HepG2 (cell line): ENCODE results near the gene LRRN4CL. TPM values are rescaled to one million over a fixed set of nuclear protein-coding genes. Genes with fewer than 3 reads are reported as not detected.
A peak's percentile ranks its signal among the peaks of the same experiment; 100 is the strongest.

ENCODE experiments used
- ELF3 ChIP-seq: IDR thresholded peaks from 2 replicates; pipeline ENCODE4 v1.6.1; 2016; ENCODE audit warnings: missing genetic modification reagents, missing compliant biosample characterization
- GLI4 ChIP-seq: sonication (generic); formaldehyde crosslinking; IDR thresholded peaks from 2 replicates; pipeline ENCODE4 v1.5.1; 2020; ENCODE audit warnings: missing genetic modification reagents, mild to moderate bottlenecking, moderate library complexity, borderline replicate concordance
- SP4 ChIP-seq: sonication (generic); formaldehyde crosslinking; IDR thresholded peaks from 2 replicates; pipeline ENCODE4 v1.8.1; 2023; ENCODE audit warnings: mild to moderate bottlenecking, missing genetic modification reagents
- ZNF441 ChIP-seq: sonication (generic); formaldehyde crosslinking; IDR thresholded peaks from 2 replicates; pipeline ENCODE4 v1.7.0; 2021; ENCODE audit warnings: missing genetic modification reagents, borderline replicate concordance
- polyA plus RNA-seq, 8 experiments: library from polyadenylated mRNA; depleted of rRNA in 3 of 8; stranded (reverse) in 7 of 8; unstranded in 1 of 8; fragments of >200 nt; fragmentation: Illumina TruSeq in 4 of 8; extraction: Trizol in 4 of 8; gene quantifications; 2 replicates each; pipeline versions ENCODE4 v1.2.1 to v1.2.3, GENCODE V29; 2011 to 2016; ENCODE audit warnings: low read depth in 4 of 8, missing spikeins in 1 of 8, mixed read lengths in 1 of 8; ENCODE audit not compliant: insufficient read depth in 1 of 8
- total RNA-seq, 5 experiments: library from RNA; depleted of rRNA; stranded (reverse); fragments of >200 nt; fragmentation: Illumina TruSeq; extraction: Trizol; gene quantifications; 2 replicates each; pipeline ENCODE4 v1.2.3, GENCODE V29; 2016; ENCODE audit warnings: low read depth in 1 of 5
- TF ChIP-seq, protein P1 (sequence below): IDR thresholded peaks from 2 replicates; pipeline ENCODE4 v1.6.1; 2016
- TF ChIP-seq, protein P2 (sequence below), 2 experiments: IDR thresholded peaks; 2 replicates each; pipeline ENCODE4 v1.6.1; 2011 to 2012; ENCODE audit warnings: low read length in 2 of 2, borderline replicate concordance in 1 of 2, low read depth in 1 of 2, mild to moderate bottlenecking in 1 of 2, moderate library complexity in 1 of 2
- TF ChIP-seq, protein P3 (sequence below): sonication (generic); formaldehyde crosslinking; IDR thresholded peaks from 2 replicates; pipeline ENCODE4 v1.4.0; 2020; ENCODE audit warnings: mild to moderate bottlenecking, missing genetic modification reagents
- TF ChIP-seq, protein P4 (sequence below): sonication (generic); formaldehyde crosslinking; IDR thresholded peaks from 2 replicates; pipeline ENCODE4 v1.4.0; 2020; ENCODE audit warnings: missing genetic modification reagents

LRRN4CL gene
- total and polyA plus RNA-seq, 2 of the 13 experiments (the other 11 are each of a cell fraction or from before 2014, with no cell fraction given) = 0.11 TPM; not detected in 1

DNA sequence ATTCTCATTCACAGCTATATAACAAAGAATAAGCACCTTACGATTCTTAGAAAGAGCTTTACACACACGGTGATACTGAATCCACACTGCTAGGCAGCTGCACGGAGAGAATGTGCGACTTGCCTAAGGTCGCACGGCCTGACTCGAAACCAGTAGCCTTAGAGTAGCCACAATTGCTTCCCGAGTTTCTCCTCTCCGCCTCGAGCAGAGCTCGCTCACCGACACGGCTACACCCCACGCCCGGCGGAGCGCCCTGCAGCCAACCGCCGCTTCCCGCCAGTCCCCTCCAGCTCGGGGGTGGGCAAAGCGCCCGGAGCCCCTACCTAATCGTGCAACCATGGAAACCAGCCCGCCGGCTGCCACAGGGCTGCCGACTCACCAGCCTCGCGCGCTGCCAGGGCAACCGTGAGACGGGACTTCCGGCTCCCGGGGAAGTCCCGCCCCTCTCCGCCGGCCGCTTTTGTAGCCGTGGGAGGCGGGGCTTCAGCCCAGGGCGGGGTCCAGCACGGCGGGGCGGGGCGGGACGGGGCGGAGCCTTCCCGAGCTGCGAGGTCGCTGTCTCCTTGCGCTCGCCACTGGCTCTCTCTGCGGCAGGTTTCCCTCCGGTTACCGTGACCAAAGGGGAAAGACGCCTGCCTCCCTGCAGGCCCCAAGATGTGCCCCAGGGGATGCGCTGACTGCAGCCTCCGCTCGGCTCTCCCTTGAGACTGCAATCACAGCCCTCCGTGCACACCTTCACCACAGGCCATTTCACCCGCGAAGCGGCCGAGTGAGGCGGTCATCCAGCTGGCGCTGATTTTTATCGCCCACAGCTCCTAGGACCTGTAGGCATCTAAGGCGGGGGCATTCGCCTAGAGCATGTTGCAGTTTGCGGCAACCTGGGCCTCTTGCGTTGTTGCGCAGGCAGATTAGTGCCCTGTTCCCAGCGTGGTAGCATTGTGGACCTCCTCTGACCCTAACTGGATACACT, 16.8 kb upstream of the LRRN4CL start (continued):
- TF ChIP-seq, protein P1, sequence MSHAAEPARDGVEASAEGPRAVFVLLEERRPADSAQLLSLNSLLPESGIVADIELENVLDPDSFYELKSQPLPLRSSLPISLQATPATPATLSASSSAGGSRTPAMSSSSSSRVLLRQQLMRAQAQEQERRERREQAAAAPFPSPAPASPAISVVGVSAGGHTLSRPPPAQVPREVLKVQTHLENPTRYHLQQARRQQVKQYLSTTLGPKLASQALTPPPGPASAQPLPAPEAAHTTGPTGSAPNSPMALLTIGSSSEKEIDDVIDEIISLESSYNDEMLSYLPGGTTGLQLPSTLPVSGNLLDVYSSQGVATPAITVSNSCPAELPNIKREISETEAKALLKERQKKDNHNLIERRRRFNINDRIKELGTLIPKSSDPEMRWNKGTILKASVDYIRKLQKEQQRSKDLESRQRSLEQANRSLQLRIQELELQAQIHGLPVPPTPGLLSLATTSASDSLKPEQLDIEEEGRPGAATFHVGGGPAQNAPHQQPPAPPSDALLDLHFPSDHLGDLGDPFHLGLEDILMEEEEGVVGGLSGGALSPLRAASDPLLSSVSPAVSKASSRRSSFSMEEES = no peak
- TF ChIP-seq, protein P2, sequence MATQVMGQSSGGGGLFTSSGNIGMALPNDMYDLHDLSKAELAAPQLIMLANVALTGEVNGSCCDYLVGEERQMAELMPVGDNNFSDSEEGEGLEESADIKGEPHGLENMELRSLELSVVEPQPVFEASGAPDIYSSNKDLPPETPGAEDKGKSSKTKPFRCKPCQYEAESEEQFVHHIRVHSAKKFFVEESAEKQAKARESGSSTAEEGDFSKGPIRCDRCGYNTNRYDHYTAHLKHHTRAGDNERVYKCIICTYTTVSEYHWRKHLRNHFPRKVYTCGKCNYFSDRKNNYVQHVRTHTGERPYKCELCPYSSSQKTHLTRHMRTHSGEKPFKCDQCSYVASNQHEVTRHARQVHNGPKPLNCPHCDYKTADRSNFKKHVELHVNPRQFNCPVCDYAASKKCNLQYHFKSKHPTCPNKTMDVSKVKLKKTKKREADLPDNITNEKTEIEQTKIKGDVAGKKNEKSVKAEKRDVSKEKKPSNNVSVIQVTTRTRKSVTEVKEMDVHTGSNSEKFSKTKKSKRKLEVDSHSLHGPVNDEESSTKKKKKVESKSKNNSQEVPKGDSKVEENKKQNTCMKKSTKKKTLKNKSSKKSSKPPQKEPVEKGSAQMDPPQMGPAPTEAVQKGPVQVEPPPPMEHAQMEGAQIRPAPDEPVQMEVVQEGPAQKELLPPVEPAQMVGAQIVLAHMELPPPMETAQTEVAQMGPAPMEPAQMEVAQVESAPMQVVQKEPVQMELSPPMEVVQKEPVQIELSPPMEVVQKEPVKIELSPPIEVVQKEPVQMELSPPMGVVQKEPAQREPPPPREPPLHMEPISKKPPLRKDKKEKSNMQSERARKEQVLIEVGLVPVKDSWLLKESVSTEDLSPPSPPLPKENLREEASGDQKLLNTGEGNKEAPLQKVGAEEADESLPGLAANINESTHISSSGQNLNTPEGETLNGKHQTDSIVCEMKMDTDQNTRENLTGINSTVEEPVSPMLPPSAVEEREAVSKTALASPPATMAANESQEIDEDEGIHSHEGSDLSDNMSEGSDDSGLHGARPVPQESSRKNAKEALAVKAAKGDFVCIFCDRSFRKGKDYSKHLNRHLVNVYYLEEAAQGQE (IDR thresholded peaks at IDR 0.05; ENCODE audit: borderline replicate concordance in 1 of 2, low read depth in 1 of 2, low read length in 2 of 2) = peak in 1 of 2 experiments; percentile 36; a peak in 1 of 4 replicates
- TF ChIP-seq GLI4 (CRISPR knock-in tag) (0 out of 2 replicates have a peak, but pooled peaks have one; percentile 41), SP4 (peak; percentile 79), ELF3 (CRISPR knock-in tag) (peak; percentile 28; the same call in 1 of the 2 replicates), ZNF441 (CRISPR knock-in tag) (no peak)
- TF ChIP-seq, protein P3, sequence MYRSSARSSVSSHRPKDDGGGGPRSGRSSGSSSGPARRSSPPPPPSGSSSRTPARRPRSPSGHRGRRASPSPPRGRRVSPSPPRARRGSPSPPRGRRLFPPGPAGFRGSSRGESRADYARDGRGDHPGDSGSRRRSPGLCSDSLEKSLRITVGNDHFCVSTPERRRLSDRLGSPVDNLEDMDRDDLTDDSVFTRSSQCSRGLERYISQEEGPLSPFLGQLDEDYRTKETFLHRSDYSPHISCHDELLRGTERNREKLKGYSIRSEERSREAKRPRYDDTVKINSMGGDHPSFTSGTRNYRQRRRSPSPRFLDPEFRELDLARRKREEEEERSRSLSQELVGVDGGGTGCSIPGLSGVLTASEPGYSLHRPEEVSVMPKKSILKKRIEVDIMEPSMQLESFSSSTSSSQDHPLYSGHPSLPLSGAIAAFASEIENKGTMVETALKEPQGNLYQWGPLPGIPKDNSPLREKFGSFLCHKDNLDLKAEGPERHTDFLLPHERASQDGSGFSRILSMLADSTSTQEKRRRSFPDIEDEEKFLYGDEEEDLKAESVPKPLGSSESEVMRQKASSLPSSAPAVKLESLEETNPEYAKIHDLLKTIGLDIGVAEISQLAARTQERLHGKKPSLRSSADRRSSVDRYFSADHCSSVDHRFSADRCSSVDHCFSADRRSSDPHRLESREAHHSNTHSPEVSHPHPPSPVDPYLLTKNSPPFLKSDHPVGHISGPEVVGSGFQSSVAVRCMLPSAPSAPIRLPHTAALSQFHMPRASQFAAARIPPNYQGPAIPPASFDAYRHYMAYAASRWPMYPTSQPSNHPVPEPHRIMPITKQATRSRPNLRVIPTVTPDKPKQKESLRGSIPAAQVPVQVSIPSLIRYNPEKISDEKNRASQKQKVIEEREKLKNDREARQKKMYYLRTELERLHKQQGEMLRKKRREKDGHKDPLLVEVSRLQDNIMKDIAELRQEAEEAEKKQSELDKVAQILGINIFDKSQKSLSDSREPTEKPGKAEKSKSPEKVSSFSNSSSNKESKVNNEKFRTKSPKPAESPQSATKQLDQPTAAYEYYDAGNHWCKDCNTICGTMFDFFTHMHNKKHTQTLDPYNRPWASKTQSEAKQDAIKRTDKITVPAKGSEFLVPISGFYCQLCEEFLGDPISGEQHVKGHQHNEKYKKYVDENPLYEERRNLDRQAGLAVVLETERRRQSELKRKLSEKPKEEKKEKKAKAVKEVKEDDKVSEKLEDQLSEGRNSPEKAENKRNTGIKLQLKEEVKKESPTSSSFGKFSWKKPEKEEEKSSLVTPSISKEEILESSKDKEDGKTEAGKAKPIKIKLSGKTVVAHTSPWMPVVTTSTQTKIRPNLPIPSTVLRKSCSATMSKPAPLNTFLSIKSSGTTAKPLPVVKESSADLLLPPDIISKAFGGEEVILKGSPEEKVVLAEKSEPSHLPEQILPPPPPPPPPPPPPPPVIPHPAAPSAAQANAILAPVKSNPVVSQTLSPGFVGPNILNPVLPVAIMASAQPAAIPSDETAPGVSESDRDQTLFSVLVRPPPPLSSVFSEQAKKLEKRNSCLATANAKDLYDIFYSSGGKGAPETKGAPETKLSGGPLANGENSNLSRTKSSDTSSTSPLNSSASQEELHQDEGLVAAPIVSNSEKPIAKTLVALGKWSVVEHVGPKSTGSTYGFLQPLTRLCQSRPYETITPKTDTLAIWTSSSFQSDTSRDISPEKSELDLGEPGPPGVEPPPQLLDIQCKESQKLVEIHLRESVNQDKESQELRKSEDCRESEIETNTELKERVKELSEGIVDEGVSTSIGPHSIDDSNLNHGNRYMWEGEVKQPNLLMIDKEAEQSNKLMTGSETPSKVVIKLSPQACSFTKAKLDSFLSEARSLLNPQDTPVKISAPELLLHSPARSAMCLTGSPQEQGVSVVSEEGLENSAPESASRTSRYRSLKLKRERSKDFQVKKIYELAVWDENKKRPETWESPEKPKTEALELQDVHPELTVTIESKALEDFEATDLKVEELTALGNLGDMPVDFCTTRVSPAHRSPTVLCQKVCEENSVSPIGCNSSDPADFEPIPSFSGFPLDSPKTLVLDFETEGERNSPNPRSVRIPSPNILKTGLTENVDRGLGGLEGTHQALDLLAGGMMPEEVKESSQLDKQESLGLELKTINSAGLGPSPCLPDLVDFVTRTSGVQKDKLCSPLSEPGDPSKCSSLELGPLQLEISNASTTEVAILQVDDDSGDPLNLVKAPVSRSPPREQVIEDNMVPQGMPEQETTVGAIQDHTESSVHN (CRISPR knock-in tag) = 0 out of 2 replicates have a peak, but pooled peaks have one; percentile 33
- TF ChIP-seq, protein P4, sequence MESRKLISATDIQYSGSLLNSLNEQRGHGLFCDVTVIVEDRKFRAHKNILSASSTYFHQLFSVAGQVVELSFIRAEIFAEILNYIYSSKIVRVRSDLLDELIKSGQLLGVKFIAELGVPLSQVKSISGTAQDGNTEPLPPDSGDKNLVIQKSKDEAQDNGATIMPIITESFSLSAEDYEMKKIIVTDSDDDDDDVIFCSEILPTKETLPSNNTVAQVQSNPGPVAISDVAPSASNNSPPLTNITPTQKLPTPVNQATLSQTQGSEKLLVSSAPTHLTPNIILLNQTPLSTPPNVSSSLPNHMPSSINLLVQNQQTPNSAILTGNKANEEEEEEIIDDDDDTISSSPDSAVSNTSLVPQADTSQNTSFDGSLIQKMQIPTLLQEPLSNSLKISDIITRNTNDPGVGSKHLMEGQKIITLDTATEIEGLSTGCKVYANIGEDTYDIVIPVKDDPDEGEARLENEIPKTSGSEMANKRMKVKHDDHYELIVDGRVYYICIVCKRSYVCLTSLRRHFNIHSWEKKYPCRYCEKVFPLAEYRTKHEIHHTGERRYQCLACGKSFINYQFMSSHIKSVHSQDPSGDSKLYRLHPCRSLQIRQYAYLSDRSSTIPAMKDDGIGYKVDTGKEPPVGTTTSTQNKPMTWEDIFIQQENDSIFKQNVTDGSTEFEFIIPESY (CRISPR knock-in tag) = peak; percentile 92
